ENCODE measurements around the gene TPBGL.

Gene TPBGL, protein sequence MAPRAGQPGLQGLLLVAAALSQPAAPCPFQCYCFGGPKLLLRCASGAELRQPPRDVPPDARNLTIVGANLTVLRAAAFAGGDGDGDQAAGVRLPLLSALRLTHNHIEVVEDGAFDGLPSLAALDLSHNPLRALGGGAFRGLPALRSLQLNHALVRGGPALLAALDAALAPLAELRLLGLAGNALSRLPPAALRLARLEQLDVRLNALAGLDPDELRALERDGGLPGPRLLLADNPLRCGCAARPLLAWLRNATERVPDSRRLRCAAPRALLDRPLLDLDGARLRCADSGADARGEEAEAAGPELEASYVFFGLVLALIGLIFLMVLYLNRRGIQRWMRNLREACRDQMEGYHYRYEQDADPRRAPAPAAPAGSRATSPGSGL

DNA sequence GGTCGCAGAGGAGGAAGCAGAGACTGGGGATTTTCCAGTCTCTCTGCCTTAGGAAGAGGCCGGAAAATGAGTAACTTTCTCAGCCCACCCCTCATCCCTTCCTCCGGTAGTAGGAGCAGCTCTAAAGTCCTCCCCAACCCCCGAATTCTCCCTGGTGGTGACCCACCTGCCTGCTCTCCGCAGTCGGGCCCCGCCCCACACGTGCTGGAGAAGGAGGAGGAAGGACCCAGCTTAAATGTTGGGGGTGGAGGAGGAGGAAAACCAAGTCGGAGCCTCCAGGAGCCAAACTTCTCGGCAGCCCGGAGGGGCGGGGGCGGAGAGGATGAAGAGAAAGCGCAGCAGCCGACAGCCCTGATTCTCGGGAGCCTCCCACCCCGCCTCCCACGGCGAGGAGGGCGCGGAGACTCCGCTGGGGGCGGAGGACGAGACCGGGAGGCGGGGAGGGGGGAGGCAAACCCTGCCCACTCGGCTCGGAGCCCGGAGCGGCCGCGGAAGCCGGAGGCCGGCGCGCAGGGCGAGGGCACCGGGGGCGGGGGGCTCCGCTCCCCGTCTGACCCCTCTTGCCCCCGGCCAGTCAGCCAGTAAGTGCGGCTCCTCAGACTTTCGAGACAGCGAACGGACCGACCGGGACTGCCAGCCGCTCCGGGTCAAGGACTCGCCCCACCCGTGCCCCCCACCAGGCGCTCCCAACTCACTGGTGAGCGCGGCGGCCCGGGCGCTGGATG lies at the start of gene TPBGL:
TPBGL (plus strand) TSS at position 464 of the 725 bp plus-strand sequence. CDS start 276 bp downstream, outside the sequence.
- DNase-seq (ENCODE audit: low read depth): no peak

DNA sequence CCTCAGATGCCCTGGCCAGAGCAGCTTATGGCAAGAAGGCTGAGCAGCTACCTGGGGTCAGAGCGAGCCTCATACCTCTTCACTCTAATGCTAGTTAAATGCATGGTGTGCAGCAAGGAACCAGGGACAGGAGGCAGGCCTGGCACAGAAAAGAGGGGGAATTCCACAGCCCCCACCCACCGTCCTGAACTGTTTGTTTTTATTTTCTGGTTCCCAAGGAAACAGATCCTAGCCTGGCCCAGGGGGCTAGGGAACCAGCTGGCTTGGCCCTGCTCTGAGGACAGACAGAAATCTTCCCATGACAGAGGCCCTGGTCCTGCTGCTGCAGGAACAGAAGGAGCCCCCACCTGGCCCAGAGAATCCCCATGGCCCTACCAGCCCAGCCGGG lies 49.2 kb upstream of the TPBGL start:
- no peak for DNase-seq (ENCODE audit: low read depth)

DNA sequence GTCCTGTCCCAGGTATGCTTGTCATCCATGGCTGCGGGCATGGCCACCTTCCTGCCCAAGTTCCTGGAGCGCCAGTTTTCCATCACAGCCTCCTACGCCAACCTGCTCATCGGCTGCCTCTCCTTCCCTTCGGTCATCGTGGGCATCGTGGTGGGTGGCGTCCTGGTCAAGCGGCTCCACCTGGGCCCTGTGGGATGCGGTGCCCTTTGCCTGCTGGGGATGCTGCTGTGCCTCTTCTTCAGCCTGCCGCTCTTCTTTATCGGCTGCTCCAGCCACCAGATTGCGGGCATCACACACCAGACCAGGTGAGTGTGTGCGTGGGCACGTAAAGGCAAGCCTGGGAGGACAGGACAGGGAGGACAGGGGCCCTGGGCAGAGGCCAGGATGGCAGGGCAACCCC lies 47.3 kb upstream of the TPBGL start:
- no peak for DNase-seq (ENCODE audit: low read depth)

DNA sequence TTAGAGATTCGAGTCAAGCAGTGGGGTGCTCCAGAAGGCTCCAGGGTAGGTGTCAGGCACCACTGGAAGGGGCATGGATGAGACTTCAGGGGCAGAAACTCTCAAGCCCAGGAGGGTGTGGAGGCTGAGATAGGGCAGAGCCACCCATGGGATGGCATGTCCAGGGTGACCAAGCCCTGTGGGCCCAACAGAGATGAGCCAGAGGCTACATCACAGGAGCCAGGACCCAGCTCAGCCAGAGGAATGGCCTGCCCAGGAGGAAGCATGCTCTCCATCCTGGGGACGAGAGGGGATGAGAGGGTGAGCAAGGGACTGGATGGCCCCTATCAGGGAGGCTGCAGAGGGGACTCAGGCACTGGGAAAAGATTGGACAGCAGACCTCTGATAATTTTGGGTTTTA lies 46.9 kb upstream of the TPBGL start:
- DNase-seq (ENCODE audit: low read depth): no peak

DNA sequence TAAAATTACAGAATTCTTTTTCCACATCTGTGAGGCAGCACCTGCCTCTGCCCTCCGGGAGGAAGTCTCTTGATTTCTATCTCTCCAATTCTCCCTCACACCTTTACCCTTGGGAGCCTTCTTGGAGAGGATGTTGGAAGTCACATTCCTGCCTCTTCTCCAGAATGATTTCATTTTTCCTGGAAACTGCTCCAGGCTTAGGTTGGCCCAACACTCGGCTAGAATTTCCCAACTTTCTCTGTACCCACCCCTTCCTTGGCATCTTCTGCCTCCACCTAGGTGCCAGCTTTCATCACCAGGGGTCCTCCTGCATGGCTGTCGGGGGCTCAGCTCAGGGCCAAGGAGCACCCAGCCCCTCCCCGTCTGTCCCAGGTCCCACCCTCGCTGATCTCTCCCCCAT lies 46.4 kb upstream of the TPBGL start:
- no peak for DNase-seq (ENCODE audit: low read depth)

DNA sequence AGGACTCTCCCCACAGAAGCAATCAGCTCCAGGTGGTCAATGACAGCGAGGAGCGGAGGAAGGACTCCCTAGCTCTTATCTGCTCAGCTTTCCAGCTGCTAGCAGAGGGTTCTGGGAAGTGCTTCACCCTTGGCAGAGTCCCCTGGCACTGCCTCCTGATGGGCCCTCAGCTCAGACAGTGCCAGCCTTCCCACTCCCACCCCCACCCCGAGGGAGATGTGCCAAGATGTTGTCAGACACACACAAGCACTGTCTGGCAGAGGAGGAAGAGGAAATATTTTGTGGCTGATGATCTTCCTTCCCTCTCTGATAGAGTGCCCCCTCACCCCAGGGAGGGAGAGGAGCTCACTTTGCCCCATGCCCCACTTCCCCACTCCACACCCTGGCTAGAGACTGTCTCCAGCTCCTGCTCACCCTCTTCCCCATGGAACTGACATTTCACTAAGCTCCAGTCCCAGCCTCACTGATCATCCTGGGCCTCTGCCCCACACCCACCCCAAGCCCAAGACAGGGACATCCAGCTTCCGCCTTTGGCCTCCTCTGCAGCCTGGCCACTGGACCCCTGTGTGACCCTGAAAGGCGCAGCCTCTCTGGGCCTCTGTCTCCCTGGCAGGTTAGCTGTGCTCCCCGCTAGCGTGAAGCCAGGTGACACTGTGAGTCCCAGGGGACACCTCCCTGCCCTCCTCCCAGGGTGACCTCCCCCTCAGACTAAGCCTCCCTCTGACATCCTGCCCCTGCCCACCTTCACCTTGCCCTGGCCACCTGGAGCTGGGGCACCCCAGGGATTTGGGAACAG lies 45.2 kb upstream of the TPBGL start:
- DNase-seq (ENCODE audit: low read depth): no peak

DNA sequence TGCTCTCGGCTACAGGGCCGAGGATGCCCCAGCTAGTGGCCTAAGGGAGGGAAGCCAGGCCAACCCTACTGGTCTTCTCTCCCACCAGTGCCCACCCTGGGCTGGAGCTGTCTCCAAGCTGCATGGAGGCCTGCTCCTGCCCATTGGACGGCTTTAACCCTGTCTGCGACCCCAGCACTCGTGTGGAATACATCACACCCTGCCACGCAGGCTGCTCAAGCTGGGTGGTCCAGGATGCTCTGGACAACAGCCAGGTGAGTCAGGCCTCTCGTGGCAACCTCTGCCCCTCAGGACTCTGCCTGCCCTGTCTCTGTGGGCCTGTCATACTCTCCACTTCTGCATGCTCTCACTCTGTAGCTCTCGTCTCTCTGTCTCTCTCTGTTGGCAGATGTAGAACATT lies 44.1 kb upstream of the TPBGL start:
- DNase-seq (ENCODE audit: low read depth): no peak

DNA sequence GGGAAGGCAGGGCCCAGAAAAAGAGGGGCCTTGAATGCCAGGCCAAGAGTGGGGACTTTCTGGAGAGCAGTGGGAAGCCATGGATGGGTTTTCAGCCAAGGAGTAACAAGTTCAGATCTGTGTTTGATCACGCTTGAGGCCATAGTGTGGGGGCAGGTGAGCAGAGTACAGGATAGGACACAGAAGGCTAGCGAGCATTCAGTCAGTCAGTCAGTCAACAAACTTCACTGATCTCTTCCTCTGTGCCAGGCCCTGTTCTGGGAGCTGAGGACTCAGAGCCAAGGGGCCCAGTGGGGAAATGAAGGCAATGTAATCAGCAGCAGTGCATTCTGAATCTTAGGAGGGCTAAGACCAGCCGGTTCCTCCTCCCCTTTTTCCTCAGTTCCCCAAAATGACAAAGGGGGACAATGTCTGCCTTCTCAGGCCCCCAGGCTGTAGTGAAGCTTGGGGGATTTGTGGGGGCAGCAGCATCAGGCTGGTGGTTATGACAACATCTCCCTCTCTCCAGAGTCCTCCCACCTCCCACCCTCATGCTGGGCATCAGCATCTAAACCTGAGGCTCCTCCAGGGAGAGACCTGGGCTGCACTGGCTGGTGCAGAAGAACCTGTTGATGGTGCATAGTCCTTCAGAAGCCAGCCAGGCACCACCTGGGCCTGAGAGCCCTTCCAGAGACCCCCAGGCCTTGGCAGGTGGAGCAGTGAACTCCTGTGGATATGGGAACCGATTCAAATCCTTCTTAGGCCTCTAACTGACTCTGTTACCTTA lies 42.9 kb upstream of the TPBGL start:
- no peak for DNase-seq (ENCODE audit: low read depth)

DNA sequence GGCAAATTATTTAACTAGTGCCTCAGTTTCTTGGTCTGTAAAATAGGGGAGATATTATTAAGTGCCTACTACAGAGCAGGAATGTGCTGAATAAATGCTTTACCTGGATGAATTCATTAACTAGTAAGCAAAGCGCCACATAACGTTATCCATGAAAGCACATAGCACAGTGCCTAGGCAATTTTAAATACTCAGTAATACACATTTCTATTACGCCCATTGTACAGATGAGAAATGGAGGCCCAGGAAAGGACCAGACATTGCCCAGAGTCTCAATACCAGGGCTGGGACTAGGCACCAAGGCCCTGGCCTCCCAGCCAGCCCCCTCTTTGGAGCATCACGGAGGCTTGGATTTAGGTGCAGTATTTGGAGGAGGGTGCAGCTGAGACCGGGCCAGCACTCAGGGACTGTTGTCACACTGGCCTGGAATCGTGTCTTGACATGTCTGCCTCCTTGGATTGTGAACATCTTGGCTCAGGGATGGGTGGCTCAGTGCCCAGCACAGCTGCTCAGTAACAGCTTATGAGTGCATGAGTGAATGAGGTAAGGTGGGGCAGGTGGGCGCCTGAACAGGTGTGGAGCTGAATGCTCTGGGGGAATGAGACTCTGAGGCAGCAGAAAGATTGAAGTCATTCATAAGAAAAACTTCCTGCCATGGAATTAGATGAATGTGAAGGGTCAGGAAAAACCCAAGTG lies 42.1 kb upstream of the TPBGL start:
- DNase-seq (ENCODE audit: low read depth): no peak

DNA sequence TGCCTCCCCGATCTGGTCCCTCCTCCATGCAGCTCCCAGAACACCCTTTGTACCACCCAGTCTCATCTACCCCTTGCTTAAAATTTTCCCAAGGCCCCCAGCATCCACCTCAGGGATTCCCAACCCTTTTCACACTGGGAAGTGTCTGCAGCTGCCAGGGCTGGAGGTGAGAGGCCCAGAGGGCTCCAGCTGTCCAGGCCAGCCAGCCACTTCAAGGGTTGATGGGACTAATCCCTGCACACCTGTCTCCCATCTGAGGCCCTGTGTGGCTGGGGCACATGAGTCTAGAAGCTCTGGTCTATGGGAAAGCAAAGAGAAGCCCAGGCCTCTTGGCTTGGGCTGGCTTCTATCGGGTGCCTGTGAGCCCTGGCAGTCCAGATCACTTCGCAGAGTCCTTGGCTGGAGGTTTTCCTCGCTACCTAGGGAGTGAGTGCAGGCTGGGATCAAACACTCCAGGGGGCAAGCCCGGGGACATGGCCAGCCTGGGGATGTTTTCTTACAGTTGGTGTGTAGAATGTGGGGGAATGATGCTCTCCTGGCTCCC lies 41.1 kb upstream of the TPBGL start:
- DNase-seq (ENCODE audit: low read depth): no peak

DNA sequence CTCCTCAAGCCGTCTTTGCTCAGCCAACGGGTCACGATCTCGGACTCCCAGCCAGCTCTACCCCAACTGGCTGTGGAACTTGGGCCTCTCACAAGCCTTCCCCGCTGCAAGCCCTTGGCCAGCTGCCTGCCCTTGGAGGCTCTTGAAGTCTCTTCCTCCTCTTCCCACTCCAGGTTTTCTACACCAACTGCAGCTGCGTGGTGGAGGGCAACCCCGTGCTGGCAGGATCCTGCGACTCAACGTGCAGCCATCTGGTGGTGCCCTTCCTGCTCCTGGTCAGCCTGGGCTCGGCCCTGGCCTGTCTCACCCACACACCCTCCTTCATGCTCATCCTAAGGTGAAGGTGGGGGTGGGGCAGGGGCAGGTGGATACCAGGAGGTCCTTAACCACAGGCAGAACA lies 40.5 kb upstream of the TPBGL start:
- no peak for DNase-seq (ENCODE audit: low read depth)

DNA sequence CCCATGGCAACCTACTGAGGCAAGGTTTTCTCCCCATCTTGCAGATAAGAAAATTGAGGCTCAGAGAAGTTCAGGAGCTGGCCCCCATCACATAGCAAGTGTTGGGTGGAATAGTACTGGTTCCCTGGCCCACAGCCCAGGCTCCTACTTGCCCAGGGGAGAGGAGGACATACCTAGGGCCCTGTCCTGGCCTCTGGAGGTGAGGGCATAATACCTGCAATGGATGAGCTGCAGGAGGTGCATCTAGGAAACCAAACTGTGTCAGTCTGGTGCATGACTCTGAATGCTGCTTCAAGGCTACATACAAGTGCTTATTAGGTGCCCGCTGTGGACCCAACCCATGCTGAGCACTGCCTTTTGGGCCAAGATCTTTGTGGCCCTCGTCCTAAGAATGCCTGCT lies 40.0 kb upstream of the TPBGL start:
- no peak for DNase-seq (ENCODE audit: low read depth)

DNA sequence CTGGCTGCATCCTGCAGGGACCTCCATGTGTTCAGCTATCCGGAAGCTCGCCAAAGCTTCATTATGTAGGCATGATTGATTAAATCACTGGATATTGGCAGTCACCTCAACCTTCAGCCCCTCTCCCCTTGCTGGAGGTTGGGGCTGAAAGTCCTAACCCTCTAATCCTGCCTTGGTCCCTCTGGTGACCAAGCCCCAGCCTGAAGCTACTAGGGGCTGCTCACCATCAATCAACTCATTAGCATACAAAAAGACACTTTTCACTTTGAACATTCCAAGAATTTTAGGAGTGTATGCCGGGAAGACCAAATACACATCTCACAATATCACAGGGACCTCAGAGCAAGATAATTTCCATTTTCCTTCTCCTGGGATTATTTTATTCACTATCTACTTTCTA lies 38.8 kb upstream of the TPBGL start:
- no peak for DNase-seq (ENCODE audit: low read depth)

DNA sequence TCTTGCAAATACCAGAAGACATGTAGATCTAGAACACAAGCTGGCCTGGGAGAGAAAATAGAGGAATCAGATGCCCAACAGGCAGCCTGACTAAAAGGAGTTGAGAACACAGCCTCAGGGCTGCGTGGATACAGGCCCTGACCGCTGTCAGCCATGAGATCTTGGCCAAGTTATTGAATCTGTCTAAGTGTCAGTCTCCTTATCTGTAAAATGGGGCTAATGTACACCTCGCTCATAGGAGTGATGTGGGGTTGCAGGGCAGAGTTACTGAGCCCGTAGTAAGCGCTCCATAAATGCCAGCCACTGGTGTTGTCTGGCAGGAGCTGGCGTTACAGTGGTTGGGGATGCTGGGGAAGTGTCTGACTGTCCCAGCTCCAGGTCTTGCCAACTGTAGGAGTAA lies 38.4 kb upstream of the TPBGL start:
- no peak for DNase-seq (ENCODE audit: low read depth)

DNA sequence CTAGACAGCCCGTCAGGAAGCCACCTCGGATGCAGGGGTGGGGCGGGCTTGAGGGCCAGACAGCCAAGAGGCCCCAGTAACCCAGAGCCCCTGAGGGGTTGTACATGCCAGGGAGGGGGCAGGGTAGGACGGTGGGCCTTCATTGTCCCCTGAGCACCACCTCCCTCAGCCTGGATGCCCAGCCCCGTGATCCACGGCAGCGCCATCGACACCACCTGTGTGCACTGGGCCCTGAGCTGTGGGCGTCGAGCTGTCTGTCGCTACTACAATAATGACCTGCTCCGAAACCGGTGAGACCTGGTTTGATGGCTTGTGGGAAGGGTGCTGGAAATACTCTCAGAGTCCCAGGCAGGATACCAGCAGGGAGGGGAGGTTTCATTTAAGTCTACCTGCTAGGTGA lies 37.4 kb upstream of the TPBGL start:
- no peak for DNase-seq (ENCODE audit: low read depth)

DNA sequence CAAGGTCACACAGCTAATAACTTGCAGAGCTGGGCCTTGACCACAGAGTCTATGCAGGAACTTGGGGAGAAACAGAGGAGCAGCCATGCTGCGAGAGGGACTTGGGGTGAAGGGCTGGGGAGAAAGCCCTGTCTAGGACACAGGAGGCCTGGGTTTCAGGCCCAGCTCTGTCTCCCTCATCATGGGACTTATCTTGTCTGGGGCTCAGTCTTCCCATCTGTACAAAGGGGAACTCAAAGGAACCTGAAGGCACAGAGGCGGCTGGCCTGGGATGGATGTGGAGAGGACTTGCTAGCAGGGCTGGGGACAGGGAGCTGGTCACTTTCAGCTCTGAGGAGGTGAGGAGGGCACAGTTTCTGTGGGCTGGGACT lies 36.9 kb upstream of the TPBGL start:
- no peak for DNase-seq (ENCODE audit: low read depth)

DNA sequence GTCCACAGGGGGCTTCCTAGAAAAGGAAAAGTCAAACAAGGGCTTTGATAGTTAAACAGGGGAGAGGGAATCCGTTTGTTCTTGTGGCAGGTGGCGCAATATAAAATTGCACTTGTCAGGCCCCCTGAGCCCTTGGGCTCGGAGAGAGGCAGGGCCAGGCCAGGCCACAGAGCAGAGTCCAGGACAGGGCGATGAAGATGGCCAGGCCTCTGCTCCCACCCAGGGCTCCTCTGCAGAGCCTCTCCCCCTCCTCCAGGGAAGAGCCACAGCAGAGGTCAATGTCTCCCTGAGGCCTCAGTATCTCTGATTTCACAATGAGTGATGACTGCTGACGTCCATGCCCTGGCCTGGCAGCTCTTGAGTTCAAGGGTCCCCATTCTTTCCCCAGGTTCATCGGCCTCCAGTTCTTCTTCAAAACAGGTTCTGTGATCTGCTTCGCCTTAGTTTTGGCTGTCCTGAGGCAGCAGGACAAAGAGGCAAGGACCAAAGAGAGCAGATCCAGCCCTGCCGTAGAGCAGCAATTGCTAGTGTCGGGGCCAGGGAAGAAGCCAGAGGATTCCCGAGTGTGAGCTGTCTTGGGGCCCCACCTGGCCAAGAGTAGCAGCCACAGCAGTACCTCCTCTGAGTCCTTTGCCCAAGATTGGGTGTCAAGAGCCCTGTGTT lies 36.4 kb upstream of the TPBGL start:
- DNase-seq (ENCODE audit: low read depth): no peak

DNA sequence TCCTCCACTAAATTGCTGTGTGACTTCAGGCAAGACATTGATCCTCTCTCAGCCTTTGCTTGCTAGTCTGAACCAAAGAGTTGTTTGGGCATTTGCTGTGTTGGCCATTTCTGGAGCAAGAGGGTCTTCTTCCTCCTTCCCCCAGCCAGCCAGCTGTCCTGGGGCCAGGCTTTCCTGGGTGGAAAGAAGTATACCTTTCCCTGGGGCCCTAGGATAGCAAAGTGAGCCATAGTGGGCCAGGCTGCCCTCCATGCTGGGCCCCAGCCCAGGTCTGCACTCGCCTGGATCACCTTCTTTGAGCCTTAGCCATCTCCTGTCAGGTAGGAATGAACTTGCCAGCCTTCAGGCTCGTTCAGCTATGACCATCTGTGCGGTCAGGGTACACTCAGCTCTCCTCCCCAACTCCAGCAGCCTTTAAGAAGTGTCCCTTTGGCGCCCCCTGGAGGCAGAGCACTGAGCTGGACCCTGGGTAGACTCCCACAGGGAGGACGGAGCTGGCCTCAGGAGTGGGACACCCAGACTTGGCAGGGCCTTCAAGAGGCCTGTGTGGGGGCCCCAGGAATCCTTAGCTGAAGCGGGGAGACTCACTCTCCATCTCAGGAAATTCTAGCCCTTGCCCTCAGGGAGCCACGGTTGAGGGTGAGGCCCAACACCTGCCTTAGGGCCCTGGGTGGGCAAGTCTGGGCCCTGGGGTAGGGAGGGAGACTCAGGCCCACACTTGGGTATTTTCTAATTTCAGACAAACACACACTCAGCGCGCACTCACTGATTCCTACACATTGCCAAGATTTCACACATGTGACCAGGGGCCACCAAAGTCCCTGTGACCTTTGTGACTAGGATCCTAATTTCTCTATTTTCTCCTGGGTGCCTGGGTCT lies 35.6 kb upstream of the TPBGL start:
- peak; percentile 72 for DNase-seq (ENCODE audit: low read depth)

DNA sequence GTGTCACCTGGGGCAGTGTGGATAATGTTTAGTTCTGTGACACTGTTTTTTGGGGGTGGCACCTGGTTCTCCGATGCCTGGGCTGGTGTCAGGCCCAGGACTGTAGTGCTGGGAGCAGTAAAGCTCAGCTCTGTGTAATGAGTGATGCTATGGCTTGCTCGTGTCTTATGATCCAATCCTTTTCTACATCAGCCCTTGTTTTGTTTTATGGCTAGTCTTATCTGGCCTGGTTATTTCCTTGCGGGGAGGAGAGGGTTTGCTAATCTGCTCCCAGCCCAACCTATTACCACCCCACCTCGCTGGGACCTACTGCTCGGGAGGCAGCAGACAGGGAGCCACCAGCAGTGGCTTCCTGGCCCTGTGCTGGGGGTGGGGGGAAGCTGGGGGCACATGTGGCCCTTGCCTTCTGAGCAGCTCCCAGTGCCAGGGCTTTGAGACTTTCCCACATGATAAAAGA lies 35.0 kb upstream of the TPBGL start:
- no peak for DNase-seq (ENCODE audit: low read depth)

DNA sequence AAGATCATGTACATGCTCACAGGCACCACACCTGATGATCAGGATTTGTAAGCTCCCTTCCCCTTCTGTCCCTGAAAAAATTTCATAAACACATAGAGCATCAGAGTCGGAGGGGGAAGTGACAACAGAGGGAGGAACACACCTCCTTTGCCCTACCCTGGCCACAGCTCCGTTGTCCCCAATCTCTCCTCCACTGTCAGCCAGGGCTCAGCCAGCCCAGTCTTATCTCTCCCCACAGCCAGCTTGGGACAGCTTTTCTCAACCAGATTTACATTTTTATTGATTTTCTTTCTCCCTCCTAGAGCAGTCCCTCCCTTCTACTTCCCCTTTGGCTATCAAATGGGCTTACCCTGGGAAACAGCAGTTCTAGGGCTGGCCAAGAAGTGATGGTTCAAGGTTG lies 32.1 kb upstream of the TPBGL start:
- no peak for DNase-seq (ENCODE audit: low read depth)
